Measurements from ENCODE around the gene RNU1-4. TPM values are rescaled to one million over a fixed set of nuclear protein-coding genes. Genes with fewer than 3 reads are reported as not detected.

RNU1-4 gene
- total and polyA plus RNA-seq, 2 of the 13 experiments (the other 11 are each of a cell fraction or from before 2014, with no cell fraction given): under 0.01 to 11,018 TPM

DNA sequence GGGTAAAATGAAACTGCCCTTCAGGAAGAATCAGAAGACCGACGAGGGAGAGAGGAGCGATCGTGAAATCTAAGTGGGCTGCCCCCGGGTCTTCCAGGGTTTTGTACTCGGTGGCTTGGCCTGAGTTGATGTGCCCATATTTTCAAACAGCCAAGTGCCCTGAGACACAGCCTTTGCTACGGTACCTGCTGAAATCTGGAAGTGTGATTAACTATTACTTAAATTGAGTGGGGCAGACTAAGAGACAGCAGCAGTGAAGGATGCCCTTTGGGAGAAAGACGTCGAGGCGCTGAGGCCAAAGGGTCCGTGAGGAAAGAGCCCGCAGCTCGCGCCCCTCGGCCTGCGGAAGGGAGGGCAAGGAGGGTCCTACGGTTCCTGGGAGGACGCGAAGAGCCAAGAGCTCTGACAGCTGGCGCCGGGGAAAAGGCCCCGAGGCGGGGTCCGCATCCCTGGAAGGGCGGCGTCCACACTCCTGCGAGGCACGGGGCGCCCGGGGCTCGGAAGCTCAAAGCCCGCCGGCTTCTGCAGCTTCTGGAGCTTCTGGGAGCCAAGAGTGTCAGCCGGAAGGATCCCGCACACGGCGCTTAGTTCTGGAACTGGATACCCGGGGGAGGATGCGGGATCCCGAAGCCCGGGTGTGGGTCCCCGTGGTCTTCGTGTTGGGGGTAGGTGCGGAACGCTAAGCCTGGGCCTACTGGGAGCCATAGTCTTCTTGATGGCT lies 15.4 kb upstream of the RNU1-4 start:
- no TSS peak for BruUV-seq (replicated peaks)
- peaks cover 5 to 36% of the 10 kb centered on the region in 2 experiments; a peak in 4 of 5 replicates for H3K27me3 ChIP-seq (ENCODE audit: control insufficient read depth in 1 of 2, insufficient read depth in 2 of 2, low read length in 2 of 2)
- H3K9me3 ChIP-seq (ENCODE audit: low read length): no peaks in the 10 kb centered on the region
- H3K4me1 ChIP-seq (ENCODE audit: insufficient read depth, low read length): 0 out of 2 replicates have a peak, but pooled peaks cover 7% of the 10 kb centered on the region
- in situ Hi-C loops (cut with HindIII; ENCODE audit: extremely low pct_ligation_motif_present, low pct_unique_long_range_greater_than_20kb): no loop called here
- no peak overlapping the region for H3K4me2 ChIP-seq (ENCODE audit: low read depth, low read length)
- H3K9ac ChIP-seq (ENCODE audit: insufficient read depth, low read depth, low read length): no peak overlapping the region
- no peak overlapping the region for H2AFZ ChIP-seq (ENCODE audit: low read length)
- 73% methylated on average over 45 of the region's 45 CpGs for WGBS (ENCODE audit: low lambda C conversion rate)
- no peak overlapping the region for H3K27ac ChIP-seq (ENCODE audit: extremely low read length, insufficient read depth, low read length)
- ATAC-seq (no peak), FAIRE-seq (no peak), DNase-seq (ENCODE audit: low spot score) (no peak)
- ChIA-PET POLR2A (no interaction called here), CTCF (ENCODE audit: low intra/inter-chr PET ratio, low total read pairs) (no interaction called here)
- no peaks in the 10 kb centered on the region for H4K20me1 ChIP-seq (ENCODE audit: insufficient read depth, low read length)
- no peak overlapping the region for H3K4me3 ChIP-seq (replicated peaks in 1 of 3; ENCODE audit: insufficient read depth in 1 of 3, low read depth in 2 of 3, low read length in 3 of 3)
- intact Hi-C loops (cut with micrococcal nuclease; ENCODE audit: unreplicated experiment): no loop called here
- no peaks in the 10 kb centered on the region for H3K36me3 ChIP-seq (replicated peaks in 1 of 2; ENCODE audit: control insufficient read depth in 1 of 2, insufficient read depth in 2 of 2, low read length in 2 of 2)
- no peaks in the 10 kb centered on the region for H3K79me2 ChIP-seq (ENCODE audit: insufficient read depth, low read length)
- TF ChIP-seq, protein P1, sequence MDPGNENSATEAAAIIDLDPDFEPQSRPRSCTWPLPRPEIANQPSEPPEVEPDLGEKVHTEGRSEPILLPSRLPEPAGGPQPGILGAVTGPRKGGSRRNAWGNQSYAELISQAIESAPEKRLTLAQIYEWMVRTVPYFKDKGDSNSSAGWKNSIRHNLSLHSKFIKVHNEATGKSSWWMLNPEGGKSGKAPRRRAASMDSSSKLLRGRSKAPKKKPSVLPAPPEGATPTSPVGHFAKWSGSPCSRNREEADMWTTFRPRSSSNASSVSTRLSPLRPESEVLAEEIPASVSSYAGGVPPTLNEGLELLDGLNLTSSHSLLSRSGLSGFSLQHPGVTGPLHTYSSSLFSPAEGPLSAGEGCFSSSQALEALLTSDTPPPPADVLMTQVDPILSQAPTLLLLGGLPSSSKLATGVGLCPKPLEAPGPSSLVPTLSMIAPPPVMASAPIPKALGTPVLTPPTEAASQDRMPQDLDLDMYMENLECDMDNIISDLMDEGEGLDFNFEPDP (CRISPR knock-in tag; conservative IDR thresholded peaks at IDR 0.05): no peak
- TF ChIP-seq ZFP62 (CRISPR knock-in tag; IDR thresholded peaks at IDR 0.05): no peak
- no peak for TF ChIP-seq SALL2 (CRISPR knock-in tag; IDR thresholded peaks at IDR 0.05)
- no peak for TF ChIP-seq ARNT (IDR thresholded peaks at IDR 0.05)
- no peak for TF ChIP-seq ZFP36L1 (CRISPR knock-in tag; IDR thresholded peaks at IDR 0.05)
- no peak for TF ChIP-seq PRMT3 (CRISPR knock-in tag; IDR thresholded peaks at IDR 0.05; ENCODE audit: borderline replicate concordance, low read depth)
- TF ChIP-seq SP140L (CRISPR knock-in tag; IDR thresholded peaks at IDR 0.05; ENCODE audit: borderline replicate concordance): no peak
- TF ChIP-seq FIP1L1 (IDR thresholded peaks at IDR 0.05; ENCODE audit: borderline replicate concordance, insufficient read depth, low read depth, low read length): no peak
- TF ChIP-seq, protein P2, sequence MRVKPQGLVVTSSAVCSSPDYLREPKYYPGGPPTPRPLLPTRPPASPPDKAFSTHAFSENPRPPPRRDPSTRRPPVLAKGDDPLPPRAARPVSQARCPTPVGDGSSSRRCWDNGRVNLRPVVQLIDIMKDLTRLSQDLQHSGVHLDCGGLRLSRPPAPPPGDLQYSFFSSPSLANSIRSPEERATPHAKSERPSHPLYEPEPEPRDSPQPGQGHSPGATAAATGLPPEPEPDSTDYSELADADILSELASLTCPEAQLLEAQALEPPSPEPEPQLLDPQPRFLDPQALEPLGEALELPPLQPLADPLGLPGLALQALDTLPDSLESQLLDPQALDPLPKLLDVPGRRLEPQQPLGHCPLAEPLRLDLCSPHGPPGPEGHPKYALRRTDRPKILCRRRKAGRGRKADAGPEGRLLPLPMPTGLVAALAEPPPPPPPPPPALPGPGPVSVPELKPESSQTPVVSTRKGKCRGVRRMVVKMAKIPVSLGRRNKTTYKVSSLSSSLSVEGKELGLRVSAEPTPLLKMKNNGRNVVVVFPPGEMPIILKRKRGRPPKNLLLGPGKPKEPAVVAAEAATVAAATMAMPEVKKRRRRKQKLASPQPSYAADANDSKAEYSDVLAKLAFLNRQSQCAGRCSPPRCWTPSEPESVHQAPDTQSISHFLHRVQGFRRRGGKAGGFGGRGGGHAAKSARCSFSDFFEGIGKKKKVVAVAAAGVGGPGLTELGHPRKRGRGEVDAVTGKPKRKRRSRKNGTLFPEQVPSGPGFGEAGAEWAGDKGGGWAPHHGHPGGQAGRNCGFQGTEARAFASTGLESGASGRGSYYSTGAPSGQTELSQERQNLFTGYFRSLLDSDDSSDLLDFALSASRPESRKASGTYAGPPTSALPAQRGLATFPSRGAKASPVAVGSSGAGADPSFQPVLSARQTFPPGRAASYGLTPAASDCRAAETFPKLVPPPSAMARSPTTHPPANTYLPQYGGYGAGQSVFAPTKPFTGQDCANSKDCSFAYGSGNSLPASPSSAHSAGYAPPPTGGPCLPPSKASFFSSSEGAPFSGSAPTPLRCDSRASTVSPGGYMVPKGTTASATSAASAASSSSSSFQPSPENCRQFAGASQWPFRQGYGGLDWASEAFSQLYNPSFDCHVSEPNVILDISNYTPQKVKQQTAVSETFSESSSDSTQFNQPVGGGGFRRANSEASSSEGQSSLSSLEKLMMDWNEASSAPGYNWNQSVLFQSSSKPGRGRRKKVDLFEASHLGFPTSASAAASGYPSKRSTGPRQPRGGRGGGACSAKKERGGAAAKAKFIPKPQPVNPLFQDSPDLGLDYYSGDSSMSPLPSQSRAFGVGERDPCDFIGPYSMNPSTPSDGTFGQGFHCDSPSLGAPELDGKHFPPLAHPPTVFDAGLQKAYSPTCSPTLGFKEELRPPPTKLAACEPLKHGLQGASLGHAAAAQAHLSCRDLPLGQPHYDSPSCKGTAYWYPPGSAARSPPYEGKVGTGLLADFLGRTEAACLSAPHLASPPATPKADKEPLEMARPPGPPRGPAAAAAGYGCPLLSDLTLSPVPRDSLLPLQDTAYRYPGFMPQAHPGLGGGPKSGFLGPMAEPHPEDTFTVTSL (CRISPR knock-in tag; IDR thresholded peaks at IDR 0.05; ENCODE audit: borderline replicate concordance): no peak
- no peak for TF ChIP-seq ZSCAN31 (CRISPR knock-in tag; IDR thresholded peaks at IDR 0.05; ENCODE audit: low read depth)
- TF ChIP-seq, protein P3, sequence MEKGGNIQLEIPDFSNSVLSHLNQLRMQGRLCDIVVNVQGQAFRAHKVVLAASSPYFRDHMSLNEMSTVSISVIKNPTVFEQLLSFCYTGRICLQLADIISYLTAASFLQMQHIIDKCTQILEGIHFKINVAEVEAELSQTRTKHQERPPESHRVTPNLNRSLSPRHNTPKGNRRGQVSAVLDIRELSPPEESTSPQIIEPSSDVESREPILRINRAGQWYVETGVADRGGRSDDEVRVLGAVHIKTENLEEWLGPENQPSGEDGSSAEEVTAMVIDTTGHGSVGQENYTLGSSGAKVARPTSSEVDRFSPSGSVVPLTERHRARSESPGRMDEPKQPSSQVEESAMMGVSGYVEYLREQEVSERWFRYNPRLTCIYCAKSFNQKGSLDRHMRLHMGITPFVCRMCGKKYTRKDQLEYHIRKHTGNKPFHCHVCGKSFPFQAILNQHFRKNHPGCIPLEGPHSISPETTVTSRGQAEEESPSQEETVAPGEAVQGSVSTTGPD (CRISPR knock-in tag; IDR thresholded peaks at IDR 0.05): no peak
- TF ChIP-seq ADNP (CRISPR knock-in tag; IDR thresholded peaks at IDR 0.05): no peak
- TF ChIP-seq ZBTB8A (CRISPR knock-in tag; IDR thresholded peaks at IDR 0.05; ENCODE audit: borderline replicate concordance, low read depth): no peak
- TF ChIP-seq SMAD1 (CRISPR knock-in tag; IDR thresholded peaks at IDR 0.05; ENCODE audit: borderline replicate concordance, low read depth): no peak
- TF ChIP-seq ZNF33B (CRISPR knock-in tag; IDR thresholded peaks at IDR 0.05): no peak
- TF ChIP-seq REXO4 (CRISPR knock-in tag; IDR thresholded peaks at IDR 0.05; ENCODE audit: borderline replicate concordance): no peak
